HUES6 (cell line): ENCODE measurements around the gene CACTIN.

ENCODE experiments used
- H3K27ac ChIP-seq: 2 replicates; pipeline ENCODE4 v1.7.0; 2013; ENCODE audit warnings: low read depth, mild to moderate bottlenecking, low read length, inconsistent platforms
- H3K27me3 ChIP-seq: 2 replicates; pipeline ENCODE4 v1.6.1; 2013; ENCODE audit warnings: low read length; ENCODE audit not compliant: control insufficient read depth, insufficient read depth
- H3K36me3 ChIP-seq: 2 replicates; pipeline ENCODE4 v1.6.1; 2013; ENCODE audit warnings: low read length; ENCODE audit not compliant: control insufficient read depth, insufficient read depth
- H3K4me1 ChIP-seq: 2 replicates; pipeline ENCODE4 v1.6.1; 2013; ENCODE audit warnings: low read length; ENCODE audit not compliant: control insufficient read depth, insufficient read depth
- H3K4me3 ChIP-seq: 2 replicates; pipeline ENCODE4 v1.5.1; 2013; ENCODE audit warnings: low read depth, low read length
- H3K9ac ChIP-seq: one replicate; pipeline ENCODE4 v1.6.1; 2013; ENCODE audit warnings: mild to moderate bottlenecking, low read length
- H3K9me3 ChIP-seq: 2 replicates; pipeline ENCODE4 v1.6.1; 2013; ENCODE audit warnings: low read depth, low read length; ENCODE audit not compliant: control insufficient read depth, insufficient read depth

Gene CACTIN

DNA sequence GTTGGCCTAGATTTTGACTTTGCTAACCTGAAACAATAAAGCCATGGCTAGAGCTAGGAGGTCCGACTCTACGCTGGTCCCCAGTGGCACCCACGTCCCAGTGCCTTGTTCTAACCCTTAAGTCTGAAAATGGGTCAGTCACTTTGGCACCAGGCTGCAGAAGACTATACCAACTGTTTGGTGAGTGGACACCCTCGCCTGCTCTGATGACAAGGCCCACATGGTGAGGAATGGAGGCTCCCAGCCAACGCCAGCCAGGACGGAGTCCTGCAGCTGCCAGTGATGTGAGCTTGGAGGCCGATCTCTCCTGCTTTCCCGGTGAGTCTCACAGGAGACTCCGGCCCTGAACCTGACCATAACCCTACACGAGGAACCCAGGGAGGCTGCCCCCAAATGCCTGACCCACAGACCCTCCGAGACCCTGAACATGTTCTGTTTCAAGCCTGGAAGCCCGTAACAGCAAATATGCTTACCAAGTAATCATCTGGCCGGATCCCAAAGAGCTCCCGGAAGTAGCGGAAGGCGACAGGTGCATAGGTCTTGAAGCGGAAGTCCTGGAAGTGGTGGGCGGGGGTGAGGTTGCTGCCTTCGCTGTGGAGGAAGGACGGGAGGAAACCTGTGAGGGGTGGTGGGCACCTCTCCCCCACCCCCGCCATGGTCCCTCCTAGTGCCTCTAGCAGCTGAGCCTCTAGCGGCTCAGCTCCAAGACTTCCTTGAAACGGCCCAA is 34.1 kb upstream of the CACTIN start:
- Histone ChIP-seq H3K27me3 (no peaks in the 10 kb centered on the region), H3K4me1 (no peaks in the 10 kb centered on the region), H3K36me3 (peaks cover 79% of the 10 kb centered on the region), H3K4me3 (no peak overlapping the region), H3K27ac (no peak overlapping the region), H3K9ac (no peak overlapping the region), H3K9me3 (no peaks in the 10 kb centered on the region)

DNA sequence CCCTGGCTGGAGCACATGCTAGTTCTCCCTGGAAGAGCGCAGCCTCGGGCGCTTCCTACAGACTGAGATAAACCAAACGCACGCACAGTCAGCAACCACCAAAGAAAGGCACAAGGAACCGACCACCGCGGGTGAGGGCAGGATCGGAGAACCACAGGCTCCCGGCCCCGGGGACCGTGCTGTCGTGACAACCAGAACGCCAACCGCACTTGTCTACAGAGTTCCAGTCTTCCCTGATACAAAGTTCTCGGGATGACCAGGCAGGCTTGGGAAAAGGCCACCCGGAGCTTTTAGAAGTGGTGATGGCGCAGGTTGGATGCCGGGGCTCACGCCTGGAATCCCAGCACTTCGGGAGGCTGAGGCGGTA is 33.1 kb upstream of the CACTIN start:
- Histone ChIP-seq H3K36me3 (peaks cover 81% of the 10 kb centered on the region), H3K9me3 (no peaks in the 10 kb centered on the region), H3K27me3 (no peaks in the 10 kb centered on the region), H3K4me3 (no peak overlapping the region), H3K27ac (no peak overlapping the region), H3K9ac (no peak overlapping the region), H3K4me1 (no peaks in the 10 kb centered on the region)

DNA sequence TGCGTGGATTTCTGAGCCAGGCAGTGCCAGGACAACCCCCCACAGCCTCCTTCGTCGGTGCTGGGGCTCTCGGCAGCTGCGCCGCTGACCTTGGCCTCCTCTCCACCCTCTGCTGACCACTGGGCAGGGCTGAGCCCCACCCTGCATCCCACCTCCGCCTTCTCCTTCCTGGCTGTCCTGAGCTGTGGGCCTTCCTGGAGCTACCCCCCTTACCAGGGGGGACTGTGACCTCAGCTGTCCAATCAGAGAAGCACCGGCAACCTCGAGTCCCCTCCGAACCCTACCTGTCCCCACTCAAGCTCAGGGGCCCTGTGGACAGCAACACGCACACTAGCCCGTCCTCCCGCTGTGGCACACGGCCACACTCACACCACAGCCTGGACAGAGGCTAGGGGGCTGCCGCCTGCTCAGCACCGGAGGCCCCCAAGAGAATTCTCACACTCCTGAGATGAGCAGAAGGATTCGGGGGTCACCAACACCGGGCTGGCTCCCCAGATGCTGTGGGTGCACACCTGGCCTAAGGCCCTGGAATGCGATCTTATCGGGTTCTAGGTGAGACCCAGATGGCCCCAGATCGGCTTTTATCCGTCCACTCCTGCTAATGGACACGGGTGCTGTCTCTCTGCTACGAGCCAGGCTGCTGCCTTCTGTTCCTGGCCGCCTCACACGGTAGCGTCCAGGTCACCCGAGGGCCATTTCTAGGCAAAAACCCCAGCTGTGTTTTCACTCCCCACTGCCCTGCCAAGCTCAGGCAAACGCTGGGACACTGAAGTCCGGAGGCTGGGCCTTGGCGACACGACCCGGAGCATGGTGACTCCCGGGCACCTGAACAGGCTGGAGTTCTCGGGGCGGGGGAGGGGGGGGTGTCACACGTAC is 32.5 kb upstream of the CACTIN start:
- H3K27me3 ChIP-seq, result no peaks in the 10 kb centered on the region
- no peak overlapping the region for H3K9ac ChIP-seq
- H3K9me3 ChIP-seq, result no peaks in the 10 kb centered on the region
- H3K4me1 ChIP-seq, result no peaks in the 10 kb centered on the region
- no peak overlapping the region for H3K27ac ChIP-seq
- peaks cover 75% of the 10 kb centered on the region for H3K36me3 ChIP-seq
- H3K4me3 ChIP-seq, result no peak overlapping the region

DNA sequence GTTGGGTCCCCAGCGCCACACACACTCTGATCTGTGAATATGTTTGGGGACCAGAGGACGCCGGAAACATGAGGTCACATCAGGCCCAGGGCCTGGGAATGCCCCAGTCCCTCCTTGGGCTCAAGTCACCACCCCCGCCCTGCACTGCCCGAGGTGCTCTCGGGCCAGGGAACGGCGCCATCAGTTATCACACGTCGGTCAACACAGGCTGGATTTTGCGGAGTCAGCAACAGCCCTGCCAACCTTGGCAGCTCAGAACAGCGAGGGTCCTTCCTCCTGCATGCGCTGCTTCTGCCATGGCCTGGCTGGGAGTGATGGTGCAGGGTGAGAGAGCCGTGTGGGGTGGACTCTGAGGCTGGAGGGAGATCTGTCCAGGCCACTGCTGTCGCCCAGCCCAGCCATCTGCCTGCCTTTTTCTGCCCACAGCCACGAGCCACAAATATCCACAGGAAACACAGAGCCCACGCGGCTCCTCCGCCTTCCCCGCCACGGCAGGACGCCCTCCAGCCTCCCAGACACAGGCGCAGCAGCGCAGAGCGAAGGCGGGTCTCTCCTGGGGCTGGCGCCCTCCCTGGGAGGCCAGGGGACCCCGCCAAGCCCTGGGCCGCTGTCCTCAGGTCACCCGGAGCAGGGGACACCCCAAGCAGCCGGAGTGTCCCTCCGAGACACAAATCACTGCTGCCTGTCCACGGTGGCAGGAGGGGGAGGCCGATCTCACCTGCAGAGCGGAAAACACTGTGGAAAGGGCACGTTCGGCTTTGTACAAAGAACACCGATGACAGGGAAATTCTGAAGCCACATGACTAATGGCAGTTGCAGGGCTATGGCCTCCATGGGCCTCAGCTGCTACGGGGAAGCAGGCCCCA is 31.6 kb upstream of the CACTIN start:
- Histone ChIP-seq H3K27ac (no peak overlapping the region), H3K36me3 (peaks cover 73% of the 10 kb centered on the region), H3K4me1 (no peaks in the 10 kb centered on the region), H3K9ac (no peak overlapping the region), H3K27me3 (no peaks in the 10 kb centered on the region), H3K9me3 (no peaks in the 10 kb centered on the region), H3K4me3 (no peak overlapping the region)

DNA sequence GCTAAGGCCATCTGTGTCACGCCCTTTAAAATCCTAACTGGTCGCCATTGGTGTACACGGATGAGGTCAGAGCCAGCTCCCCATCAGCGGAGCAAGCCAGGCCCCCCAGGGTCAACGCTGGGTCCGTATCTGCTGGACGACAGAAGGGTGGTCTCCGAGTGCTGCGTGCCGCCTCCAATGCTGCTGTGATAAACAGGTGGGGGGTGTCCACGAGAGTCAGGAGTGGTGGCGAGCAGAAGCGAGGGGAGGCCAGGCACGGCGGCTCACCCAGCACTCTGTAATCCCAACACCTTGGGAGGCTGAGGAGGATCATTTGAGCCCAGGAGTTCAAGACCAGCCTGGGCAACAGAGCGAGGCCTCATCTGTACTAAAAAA is 30.8 kb upstream of the CACTIN start:
- no peak overlapping the region for H3K9ac ChIP-seq
- no peak overlapping the region for H3K27ac ChIP-seq
- H3K4me1 ChIP-seq, result no peaks in the 10 kb centered on the region
- peaks cover 81% of the 10 kb centered on the region for H3K36me3 ChIP-seq
- H3K9me3 ChIP-seq, result no peaks in the 10 kb centered on the region
- no peak overlapping the region for H3K4me3 ChIP-seq
- no peaks in the 10 kb centered on the region for H3K27me3 ChIP-seq

DNA sequence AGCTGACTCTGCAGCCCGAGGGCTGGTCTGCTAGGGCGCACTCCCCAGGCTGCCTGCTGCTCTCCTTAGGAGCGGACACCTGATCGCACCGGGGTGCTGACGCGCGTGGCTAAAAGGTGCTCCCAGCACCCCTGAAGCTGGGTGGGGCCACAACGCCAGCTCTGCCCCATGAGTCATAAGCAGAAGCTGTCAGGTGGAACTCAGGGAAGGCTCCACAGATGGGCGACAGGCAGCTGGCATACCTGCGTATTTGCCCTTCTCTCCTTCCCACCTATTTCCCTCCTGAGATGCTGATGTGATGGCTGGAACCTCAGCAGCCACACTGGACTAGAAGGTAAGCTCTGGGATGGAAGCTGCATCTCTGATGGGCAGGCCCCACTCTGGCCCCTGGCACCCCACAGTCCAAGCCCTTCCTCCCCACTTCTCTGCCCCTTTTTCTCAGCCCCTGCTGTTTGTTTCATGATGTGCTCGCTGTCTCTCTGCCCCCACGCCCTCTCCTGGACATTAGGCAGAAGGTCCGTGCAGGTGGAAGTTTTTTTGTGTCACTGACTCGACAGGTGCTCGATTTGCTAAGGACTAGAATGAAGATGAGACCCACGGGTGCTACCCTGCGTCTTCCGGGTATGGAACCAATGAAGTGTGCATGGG is 30.3 kb upstream of the CACTIN start:
- no peak overlapping the region for H3K9ac ChIP-seq
- H3K27ac ChIP-seq, result no peak overlapping the region
- H3K9me3 ChIP-seq, result no peaks in the 10 kb centered on the region
- no peak overlapping the region for H3K4me3 ChIP-seq
- H3K27me3 ChIP-seq, result no peaks in the 10 kb centered on the region
- H3K4me1 ChIP-seq, result no peaks in the 10 kb centered on the region
- peaks cover 81% of the 10 kb centered on the region for H3K36me3 ChIP-seq

DNA sequence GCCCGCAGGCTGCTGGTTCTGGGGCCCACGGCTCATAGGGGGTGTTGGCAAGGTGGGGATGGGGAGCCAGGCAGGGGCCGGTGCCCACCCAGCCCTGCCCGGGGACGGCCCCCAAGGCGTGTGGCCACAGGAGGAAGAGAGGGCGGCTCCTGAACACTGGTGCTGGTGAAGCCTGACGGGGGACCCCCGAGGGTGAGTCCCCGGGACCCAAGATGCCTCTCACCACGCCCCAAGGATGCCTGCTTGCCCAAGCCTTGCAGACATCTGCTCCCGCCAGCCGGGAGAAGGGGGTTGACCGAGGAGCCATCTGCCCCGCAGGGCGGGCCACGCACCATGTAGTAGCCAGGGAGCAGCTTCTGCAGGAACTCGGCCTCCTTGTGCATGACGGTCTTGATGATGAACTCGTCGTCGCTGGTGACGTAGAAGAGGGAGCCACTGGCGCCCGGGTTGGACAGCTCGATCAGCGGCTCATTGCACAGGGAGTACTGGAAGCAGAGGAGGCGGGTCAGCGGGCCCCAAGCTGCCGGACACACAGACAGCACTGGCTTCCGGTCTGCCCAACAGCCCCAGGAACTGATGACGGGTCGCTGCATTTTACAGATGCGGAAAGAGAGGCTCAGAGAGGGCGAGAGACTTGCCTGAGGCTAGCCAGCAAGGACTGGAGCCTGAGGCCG is 29.6 kb upstream of the CACTIN start:
- H3K4me3 ChIP-seq, result no peak overlapping the region
- no peaks in the 10 kb centered on the region for H3K9me3 ChIP-seq
- H3K36me3 ChIP-seq, result peaks cover 81% of the 10 kb centered on the region
- no peaks in the 10 kb centered on the region for H3K4me1 ChIP-seq
- H3K27ac ChIP-seq, result no peak overlapping the region
- no peak overlapping the region for H3K9ac ChIP-seq
- no peaks in the 10 kb centered on the region for H3K27me3 ChIP-seq

DNA sequence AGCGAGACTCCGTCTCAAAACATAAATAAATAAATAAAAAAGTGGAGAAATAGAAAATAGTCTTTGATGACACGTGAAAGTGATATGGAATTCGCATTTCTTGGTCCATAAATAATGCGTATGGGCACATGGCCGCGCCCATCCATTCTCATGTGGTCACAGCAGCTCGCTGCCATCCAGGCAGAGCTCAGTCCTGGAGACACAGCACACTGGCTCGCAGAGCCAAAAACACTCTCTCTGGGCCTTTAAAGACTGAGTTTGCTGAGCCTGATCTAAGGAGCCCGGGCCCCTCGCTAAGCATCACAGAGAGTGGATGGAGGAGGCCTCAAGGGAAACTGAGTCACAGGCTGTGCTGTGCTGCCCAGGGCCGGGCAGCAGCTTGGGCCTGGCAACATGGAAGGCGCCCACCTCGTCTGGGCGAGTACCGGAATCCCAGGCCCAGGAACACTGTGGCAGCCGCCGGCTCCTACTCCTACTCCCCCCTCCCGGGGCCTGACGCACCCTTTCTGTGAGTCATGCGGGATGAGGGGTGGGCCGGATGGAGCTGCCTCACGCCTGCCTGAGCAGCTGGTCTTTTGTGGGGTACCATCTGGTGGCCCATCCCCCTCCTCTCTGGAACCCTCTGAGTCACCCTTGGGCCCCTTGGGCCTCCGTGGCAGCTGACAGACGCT is 28.9 kb upstream of the CACTIN start:
- Histone ChIP-seq H3K9ac (no peak overlapping the region), H3K27me3 (no peaks in the 10 kb centered on the region), H3K4me1 (no peaks in the 10 kb centered on the region), H3K36me3 (peaks cover 77% of the 10 kb centered on the region), H3K27ac (no peak overlapping the region), H3K9me3 (no peaks in the 10 kb centered on the region), H3K4me3 (no peak overlapping the region)

DNA sequence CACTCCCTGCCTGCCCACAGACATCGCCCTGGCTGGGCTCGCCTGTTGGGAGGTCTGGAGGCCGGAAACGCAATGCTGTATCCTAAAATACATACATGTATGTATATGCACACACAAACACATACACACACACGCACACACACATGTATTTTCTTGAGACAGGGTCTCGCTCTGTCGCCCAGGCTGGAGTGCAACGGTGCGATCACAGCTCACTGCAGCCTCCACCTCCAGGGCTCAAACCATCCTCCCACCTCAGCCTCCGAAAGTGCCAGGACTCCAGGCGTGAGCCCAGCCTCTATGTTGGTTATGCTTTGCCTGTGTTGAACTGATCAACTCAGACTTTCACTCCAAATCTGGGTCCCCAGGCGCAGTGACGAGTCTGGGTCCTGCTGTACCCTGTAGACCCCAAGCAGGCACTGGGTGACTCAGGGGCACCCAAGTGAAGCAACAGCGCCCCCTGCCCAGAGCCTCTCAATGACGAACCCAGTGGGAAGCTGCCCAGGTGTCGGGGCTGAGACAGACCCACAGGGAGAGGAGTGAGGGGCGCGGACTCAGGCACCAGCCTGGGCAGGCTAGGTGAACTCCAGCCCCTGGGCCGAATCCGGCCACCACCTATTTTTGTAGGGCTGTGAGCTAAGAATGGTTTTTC is 27.4 kb upstream of the CACTIN start:
- Histone ChIP-seq H3K36me3 (peaks cover 66% of the 10 kb centered on the region), H3K27me3 (no peaks in the 10 kb centered on the region), H3K9ac (no peak overlapping the region), H3K4me3 (no peak overlapping the region), H3K9me3 (no peaks in the 10 kb centered on the region), H3K4me1 (no peaks in the 10 kb centered on the region), H3K27ac (no peak overlapping the region)
